Adipose tissue (tissue), 3 donors: ENCODE results near the gene RAB3GAP2. TPM values are rescaled to one million over a fixed set of nuclear protein-coding genes. Genes with fewer than 3 reads are reported as not detected.
"Not testable (repeated sequence)": the region's sequence is repeated elsewhere in the genome, so short reads cannot be mapped to it uniquely, and the experiment has no call there.

Experiments used
- H3K27ac ChIP-seq: one replicate; pipeline ENCODE4 v1.5.1; 2013; ENCODE audit warnings: low read depth, low read length
- whole genome bisulfite sequencing, 3 donors: extraction: QIAGEN DNeasy Blood & Tissue Kit; methylation state at CpG; one replicate each; pipeline ENCODE4 v1.1.7; 2013; 5-methylcytosine and 5-hydroxymethylcytosine counted together
- polyA plus RNA-seq, 3 donors: library from polyadenylated mRNA; stranded (reverse); fragments of 200-250 nt; gene quantifications; one replicate each; pipeline ENCODE4 v1.2.3, GENCODE V29; 2013
- donor health status: healthy with polysubstance abuse.
- donor health status: Bipolar disorder and iron deficiency.
- donor health status: healthy.

RAB3GAP2 gene, protein sequence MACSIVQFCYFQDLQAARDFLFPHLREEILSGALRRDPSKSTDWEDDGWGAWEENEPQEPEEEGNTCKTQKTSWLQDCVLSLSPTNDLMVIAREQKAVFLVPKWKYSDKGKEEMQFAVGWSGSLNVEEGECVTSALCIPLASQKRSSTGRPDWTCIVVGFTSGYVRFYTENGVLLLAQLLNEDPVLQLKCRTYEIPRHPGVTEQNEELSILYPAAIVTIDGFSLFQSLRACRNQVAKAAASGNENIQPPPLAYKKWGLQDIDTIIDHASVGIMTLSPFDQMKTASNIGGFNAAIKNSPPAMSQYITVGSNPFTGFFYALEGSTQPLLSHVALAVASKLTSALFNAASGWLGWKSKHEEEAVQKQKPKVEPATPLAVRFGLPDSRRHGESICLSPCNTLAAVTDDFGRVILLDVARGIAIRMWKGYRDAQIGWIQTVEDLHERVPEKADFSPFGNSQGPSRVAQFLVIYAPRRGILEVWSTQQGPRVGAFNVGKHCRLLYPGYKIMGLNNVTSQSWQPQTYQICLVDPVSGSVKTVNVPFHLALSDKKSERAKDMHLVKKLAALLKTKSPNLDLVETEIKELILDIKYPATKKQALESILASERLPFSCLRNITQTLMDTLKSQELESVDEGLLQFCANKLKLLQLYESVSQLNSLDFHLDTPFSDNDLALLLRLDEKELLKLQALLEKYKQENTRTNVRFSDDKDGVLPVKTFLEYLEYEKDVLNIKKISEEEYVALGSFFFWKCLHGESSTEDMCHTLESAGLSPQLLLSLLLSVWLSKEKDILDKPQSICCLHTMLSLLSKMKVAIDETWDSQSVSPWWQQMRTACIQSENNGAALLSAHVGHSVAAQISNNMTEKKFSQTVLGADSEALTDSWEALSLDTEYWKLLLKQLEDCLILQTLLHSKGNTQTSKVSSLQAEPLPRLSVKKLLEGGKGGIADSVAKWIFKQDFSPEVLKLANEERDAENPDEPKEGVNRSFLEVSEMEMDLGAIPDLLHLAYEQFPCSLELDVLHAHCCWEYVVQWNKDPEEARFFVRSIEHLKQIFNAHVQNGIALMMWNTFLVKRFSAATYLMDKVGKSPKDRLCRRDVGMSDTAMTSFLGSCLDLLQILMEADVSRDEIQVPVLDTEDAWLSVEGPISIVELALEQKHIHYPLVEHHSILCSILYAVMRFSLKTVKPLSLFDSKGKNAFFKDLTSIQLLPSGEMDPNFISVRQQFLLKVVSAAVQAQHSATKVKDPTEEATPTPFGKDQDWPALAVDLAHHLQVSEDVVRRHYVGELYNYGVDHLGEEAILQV (N-terminal part only)
- polyA plus RNA-seq, result 1 to 10 TPM; 4.5 to 8.4 (median 8.4) TPM

GRCh38 chr1:220272047-220272840, at the start of gene RAB3GAP2:
Gene RAB3GAP2, minus strand, starts transcription at chr1:220272453. Its CDS starts 116 bp downstream, at chr1:220272337.
- WGBS, 3 donors, result 1% methylated on average over 48 to 49 of the region's 49 CpGs
- no peak within 1 kb of the TSS for H3K27ac ChIP-seq

GRCh38 chr1:220321758-220322157, 49.5 kb upstream of the RAB3GAP2 start:
- 87 to 96% (median 94%) methylated on average over 6 of the region's 6 CpGs for WGBS, 3 donors
- no peak overlapping the region for H3K27ac ChIP-seq

DNA sequence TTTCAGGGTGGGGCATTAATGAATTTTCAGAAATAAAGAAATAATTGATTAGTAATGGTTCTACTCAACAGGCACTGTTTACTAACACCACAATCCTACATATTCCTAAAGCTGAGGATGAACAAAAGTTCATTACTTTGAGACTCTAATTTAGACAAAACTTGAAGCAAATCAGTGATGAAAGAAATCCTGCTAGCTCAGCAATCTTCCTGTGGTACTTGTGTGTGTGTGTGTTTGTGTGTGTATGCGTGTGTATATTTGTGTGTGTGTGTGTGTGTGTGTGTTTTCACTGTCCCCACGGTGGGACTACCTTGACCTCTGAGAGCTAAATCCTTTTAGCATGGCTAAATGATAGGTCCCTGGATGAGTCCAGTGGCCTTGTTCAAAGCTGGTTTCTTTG, 48.5 kb upstream of the RAB3GAP2 start:
- H3K27ac ChIP-seq, result no peak overlapping the region
- 59 to 86% (median 80%) methylated on average over 2 of the region's 2 CpGs for WGBS, 3 donors

DNA sequence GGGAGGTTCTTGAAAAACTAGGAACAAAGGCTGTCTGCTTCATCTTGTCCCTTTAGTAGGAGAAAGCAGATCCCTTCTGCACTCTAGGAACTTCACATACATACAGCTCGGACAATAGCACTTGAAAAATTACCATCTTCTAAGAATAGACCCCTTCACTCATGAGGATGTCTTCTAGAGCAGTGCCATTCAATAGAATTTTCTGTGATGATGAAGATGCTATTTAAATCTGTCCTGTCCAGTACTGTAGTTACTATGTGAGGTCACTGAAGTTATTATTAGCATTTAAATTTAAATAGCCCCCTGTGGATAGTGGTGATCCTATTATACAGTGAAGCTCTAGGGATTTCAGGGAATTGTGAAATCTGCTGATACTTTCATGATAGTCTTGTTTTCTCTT, 46.4 kb upstream of the RAB3GAP2 start:
- H3K27ac ChIP-seq, result no peak overlapping the region
- 67 to 82% (median 77%) methylated on average over 1 of the region's 1 CpG for WGBS, 3 donors

GRCh38 chr1:220317161-220317560, 44.9 kb upstream of the RAB3GAP2 start:
- WGBS, 3 donors, result 43 to 79% (median 68%) methylated on average over 4 of the region's 4 CpGs
- no peak overlapping the region for H3K27ac ChIP-seq

- H3K27ac ChIP-seq, result no peak overlapping the region
- WGBS, 3 donors, result 85 to 90% (median 85%) methylated on average over 3 of the region's 3 CpGs
These were observed 44.1 kb upstream of the RAB3GAP2 start for GRCh38 chr1:220316305-220316704.

DNA sequence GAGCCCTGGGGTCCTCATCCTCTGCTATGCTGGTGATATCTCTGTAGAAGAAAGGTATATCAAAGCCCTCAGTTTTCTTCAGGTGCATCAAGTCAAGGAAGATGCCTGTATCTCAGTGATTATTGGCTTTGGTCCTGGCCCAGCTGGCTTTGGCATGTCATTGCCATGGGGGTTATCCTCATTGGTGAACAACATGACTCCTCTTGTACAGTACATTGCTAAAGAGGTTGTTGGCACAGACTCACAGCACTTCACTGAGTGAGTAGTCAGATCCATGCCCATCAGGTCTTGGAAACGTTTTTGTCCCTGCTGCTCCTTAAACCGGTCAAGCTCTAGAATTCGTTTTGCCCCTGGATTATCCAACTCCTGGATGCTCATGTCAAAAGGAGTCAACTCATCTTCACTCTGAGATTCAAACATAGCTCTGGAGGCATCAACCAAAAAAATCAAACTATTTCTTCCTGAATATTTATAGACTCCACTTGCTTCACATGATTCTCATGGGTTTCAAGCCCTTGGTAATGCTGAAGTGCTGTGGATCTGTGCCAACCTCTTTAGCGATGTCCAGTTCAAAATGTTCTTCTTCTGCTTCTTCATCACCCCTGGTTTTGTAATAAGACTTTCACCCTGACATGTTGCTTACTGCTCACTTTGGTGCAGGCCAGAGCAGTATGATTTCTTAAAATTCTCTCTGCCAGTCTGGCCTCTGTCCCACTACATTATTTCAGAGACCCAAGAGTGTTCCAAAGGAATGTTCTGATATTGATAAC, 43.0 kb upstream of the RAB3GAP2 start:
- WGBS, 3 donors, result 70 to 74% (median 72%) methylated on average over 4 of the region's 4 CpGs
- no peak overlapping the region for H3K27ac ChIP-seq

DNA sequence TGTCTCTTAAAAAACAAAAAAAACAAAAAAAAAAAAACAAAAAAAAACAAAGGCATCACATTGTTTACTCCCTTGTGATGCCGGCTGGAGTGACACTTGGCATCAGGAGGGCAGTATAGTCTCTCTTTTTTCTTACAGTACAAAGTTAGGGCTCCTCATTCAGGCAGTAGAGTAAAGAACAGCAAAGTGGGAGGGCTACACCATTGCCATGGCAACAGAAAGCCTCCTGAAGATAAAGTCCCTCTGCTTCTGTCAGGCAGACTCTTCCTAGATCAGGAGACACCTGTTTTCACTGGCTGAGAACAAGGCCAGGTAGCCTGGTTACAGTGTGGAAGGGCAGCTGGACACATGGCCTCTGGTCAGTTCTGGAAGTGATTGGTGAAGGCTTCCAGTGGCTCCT, 41.3 kb upstream of the RAB3GAP2 start:
- WGBS, 3 donors, result 53 to 87% (median 68%) methylated on average over 1 of the region's 1 CpG
- H3K27ac ChIP-seq, result no peak overlapping the region

DNA sequence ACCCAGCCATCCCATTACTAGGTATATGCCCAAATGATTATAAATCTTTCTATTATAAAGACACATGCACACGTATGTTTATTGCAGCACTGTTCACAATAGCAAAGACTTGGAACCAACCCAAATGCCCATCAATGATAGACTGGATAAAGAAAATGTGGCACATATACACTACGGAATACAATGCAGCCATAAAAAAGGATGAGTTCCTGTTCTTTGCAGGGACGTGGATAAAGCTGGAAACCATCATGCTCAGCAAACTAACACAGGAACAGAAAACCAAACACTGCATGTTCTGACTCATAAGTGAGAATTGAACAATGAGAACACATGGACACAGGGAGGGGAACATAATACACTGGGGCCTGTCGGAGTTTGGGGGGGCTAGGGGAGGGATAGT, 37.9 kb upstream of the RAB3GAP2 start:
- not testable (repeated sequence) for H3K27ac ChIP-seq
- WGBS, 3 donors, result 69 to 88% (median 86%) methylated on average over 4 of the region's 4 CpGs

GRCh38 chr1:220307607-220308006, 35.4 kb upstream of the RAB3GAP2 start:
- H3K27ac ChIP-seq, result no peak overlapping the region
- WGBS, 3 donors, result 76 to 81% (median 78%) methylated on average over 3 of the region's 3 CpGs

GRCh38 chr1:220306339-220306738, 34.1 kb upstream of the RAB3GAP2 start:
- 92 to 97% (median 96%) methylated on average over 1 of the region's 1 CpG for WGBS, 3 donors
- no peak overlapping the region for H3K27ac ChIP-seq

DNA sequence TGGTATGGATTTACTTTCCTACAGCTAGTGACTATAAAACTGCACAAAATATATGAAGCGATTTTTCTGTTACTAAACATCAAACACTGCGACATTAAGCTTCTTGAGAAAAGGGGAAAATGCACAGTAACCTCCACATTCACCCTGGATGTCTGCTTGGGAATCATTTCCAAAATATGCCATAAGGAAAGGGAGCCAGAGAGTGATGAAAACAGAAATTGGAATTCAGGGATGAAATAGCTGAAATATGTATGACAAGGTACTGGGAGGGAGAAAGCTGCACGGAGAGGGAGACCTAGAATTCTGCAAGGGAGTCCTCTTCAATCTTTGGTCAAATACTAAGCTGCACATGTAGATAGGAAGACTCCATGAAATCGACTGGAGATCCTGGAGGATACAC, 31.6 kb upstream of the RAB3GAP2 start:
- WGBS, 3 donors, result 83 to 90% (median 89%) methylated on average over 4 of the region's 4 CpGs
- no peak overlapping the region for H3K27ac ChIP-seq

- 39 to 47% (median 42%) methylated on average over 2 of the region's 2 CpGs for WGBS, 3 donors
These were observed 29.4 kb upstream of the RAB3GAP2 start for GRCh38 chr1:220301630-220302029.

DNA sequence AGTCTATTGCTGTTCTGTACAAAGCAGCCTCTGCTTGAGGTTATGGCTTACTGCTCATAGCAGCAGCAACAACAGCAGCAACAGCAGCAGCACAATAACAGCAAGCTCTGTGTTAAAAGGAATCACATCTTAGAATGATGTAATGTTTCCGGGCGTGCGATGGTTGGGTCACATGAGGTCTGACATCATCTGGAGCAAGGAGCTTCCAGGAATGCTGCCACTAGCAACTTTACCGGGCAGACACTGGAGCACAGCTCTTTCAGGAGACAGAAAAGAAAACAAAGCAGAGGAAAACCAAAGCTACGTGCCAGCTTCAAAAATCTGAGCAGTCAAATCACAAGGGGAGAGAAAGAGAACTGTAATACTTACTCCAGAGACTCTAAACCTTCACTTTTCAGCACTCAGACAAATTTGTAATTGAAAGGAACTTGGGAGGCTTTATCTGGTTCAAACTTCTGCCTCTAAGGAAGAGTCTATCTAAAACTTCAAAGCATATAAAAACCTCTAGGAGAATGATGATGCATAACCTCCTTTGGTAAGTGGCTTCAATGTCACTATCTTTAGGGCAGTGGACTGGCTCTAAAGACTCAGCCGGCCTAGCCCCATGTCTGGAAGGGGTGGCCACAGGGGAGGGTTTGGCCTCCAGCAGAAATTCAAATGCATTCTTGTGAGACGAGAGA, 28.3 kb upstream of the RAB3GAP2 start:
- 31 to 51% (median 35%) methylated on average over 7 of the region's 7 CpGs for WGBS, 3 donors
- H3K27ac ChIP-seq, result peak overlapping the region; percentile 29

More at GRCh38 chr1:220301630-220302029, 29.4 kb upstream of the RAB3GAP2 start:
- no peak overlapping the region for H3K27ac ChIP-seq

DNA sequence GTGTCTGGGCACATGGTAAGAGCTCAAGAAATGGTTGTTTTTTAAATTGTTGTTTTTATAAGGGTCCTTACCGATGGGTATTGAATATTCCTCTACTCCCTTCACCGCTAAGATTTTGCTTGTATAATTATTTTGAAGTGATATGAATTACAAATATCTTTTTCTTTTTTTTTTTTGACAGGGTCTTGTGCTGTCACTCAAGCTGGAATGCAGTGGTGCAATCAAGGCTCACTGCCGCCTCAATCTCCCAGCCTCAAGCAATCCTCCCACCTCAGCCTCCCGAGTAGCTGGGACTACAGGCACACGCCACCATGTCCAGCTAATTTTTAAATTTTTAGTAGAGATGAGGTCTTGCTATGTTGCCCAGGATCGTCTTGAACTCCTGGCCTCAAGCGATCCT, 27.1 kb upstream of the RAB3GAP2 start:
- 93 to 97% (median 94%) methylated on average over 7 of the region's 7 CpGs for WGBS, 3 donors

GRCh38 chr1:220298470-220299205, 26.4 kb upstream of the RAB3GAP2 start:
- 71 to 84% (median 78%) methylated on average over 9 of the region's 9 CpGs for WGBS, 3 donors
- no peak overlapping the region for H3K27ac ChIP-seq

More for the DNA sequence above, 27.1 kb upstream of the RAB3GAP2 start:
- no peak overlapping the region for H3K27ac ChIP-seq
